ENCODE measurements around the gene OSBPL9. TPM values are rescaled to one million over a fixed set of nuclear protein-coding genes. Genes with fewer than 3 reads are reported as not detected.

The OSBPL9 gene
- total and polyA plus RNA-seq, 9 of the 15 experiments (the other 6 are each of a cell fraction or from before 2014, with no cell fraction given) = 43.9 to 217 (median 170) TPM

DNA sequence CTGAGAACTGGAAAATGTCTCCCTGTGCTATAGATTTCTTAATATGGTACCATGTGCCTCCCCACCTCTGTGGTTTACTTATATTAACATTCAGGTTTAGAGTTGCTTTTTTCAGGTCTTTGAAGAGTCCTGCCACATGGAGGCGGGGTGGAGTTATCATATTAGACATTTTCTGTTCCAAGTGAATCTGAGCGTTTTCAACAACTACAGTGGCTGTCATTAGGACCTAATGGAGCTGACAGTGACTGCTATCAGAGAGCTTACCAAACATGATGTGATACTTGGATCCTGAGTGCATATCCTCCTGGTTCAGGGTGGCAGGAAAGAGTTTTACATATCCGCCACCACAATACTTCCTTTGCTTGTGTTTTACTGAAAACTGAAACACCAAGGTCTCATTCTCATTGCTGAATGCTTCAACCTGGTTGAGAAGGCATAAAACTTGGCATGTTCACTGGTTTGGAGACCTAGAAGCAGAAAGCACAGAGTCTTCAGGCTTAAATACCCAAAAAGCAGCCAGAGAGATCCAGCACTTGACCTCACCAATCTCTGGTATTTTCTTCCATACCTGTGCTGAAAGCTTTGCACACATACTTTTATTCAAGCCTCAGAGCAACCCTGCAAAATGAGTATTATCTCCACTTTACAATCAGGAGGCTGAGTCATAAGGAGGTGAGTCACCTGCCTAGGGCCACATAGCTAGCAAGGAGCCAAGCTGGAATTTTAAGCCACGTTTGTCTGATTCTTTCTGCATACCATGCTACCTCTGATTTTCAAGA is 47.4 kb upstream of the OSBPL9 start (continued):
- TF ChIP-seq, protein P1, sequence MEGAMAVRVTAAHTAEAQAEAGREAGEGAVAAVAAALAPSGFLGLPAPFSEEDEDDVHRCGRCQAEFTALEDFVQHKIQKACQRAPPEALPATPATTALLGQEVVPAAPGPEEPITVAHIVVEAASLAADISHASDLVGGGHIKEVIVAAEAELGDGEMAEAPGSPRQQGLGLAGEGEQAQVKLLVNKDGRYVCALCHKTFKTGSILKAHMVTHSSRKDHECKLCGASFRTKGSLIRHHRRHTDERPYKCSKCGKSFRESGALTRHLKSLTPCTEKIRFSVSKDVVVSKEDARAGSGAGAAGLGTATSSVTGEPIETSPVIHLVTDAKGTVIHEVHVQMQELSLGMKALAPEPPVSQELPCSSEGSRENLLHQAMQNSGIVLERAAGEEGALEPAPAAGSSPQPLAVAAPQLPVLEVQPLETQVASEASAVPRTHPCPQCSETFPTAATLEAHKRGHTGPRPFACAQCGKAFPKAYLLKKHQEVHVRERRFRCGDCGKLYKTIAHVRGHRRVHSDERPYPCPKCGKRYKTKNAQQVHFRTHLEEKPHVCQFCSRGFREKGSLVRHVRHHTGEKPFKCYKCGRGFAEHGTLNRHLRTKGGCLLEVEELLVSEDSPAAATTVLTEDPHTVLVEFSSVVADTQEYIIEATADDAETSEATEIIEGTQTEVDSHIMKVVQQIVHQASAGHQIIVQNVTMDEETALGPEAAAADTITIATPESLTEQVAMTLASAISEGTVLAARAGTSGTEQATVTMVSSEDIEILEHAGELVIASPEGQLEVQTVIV (CRISPR knock-in tag; IDR thresholded peaks at IDR 0.05; ENCODE audit: borderline replicate concordance) = no peak
- TF ChIP-seq, protein P2, sequence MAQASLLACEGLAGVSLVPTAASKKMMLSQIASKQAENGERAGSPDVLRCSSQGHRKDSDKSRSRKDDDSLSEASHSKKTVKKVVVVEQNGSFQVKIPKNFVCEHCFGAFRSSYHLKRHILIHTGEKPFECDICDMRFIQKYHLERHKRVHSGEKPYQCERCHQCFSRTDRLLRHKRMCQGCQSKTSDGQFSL (CRISPR knock-in tag; IDR thresholded peaks at IDR 0.05) = no peak
- TF ChIP-seq, protein P2 (tag; IDR thresholded peaks at IDR 0.05) = no peak
- no peak for TF ChIP-seq POLR2AphosphoS5 (IDR thresholded peaks at IDR 0.05; ENCODE audit: control insufficient read depth, insufficient read depth, low read depth, low read length)
- TF ChIP-seq RBM39 (optimal IDR thresholded peaks at IDR 0.05; ENCODE audit: low read depth, low read length) = no peak
- no peak for TF ChIP-seq KAT7 (CRISPR knock-in tag; IDR thresholded peaks at IDR 0.05; ENCODE audit: borderline replicate concordance)
- no peak for TF ChIP-seq EGR1 (conservative IDR thresholded peaks at IDR 0.05)
- no peak for TF ChIP-seq ZBTB12 (CRISPR knock-in tag; IDR thresholded peaks at IDR 0.05)
- no peak for TF ChIP-seq ZNF12 (CRISPR knock-in tag; IDR thresholded peaks at IDR 0.05)
- TF ChIP-seq TCF3 (CRISPR knock-in tag; IDR thresholded peaks at IDR 0.05) = no peak
- TF ChIP-seq KLF10 (CRISPR knock-in tag; IDR thresholded peaks at IDR 0.05) = no peak
- no peak for TF ChIP-seq PHTF2 (CRISPR knock-in tag; IDR thresholded peaks at IDR 0.05)
- TF ChIP-seq, protein P3, sequence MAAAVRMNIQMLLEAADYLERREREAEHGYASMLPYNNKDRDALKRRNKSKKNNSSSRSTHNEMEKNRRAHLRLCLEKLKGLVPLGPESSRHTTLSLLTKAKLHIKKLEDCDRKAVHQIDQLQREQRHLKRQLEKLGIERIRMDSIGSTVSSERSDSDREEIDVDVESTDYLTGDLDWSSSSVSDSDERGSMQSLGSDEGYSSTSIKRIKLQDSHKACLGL (CRISPR knock-in tag; IDR thresholded peaks at IDR 0.05; ENCODE audit: borderline replicate concordance, poor library complexity, severe bottlenecking) = no peak
- no peak for TF ChIP-seq FOXM1 (IDR thresholded peaks at IDR 0.05; ENCODE audit: low read depth)
- TF ChIP-seq FOXM1 (CRISPR knock-in tag; IDR thresholded peaks at IDR 0.05; ENCODE audit: low read depth) = no peak
- TF ChIP-seq GTF3C2 (IDR thresholded peaks at IDR 0.05; ENCODE audit: borderline replicate concordance, extremely low read depth, insufficient read length) = no peak
- TF ChIP-seq DMBX1 (CRISPR knock-in tag; IDR thresholded peaks at IDR 0.05; ENCODE audit: borderline replicate concordance) = no peak
- TF ChIP-seq ZNF23 (CRISPR knock-in tag; IDR thresholded peaks at IDR 0.05) = no peak
- TF ChIP-seq HOXB6 (CRISPR knock-in tag; IDR thresholded peaks at IDR 0.05; ENCODE audit: borderline replicate concordance) = no peak
- no peak for TF ChIP-seq CXXC5 (CRISPR knock-in tag; IDR thresholded peaks at IDR 0.05)
